Stimulated activated CD8-positive, alpha-beta memory T cell treated with anti-CD3 and anti-CD28 coated beads, Interleukin-4, amount 100 ng/mL, for 48 hours (primary cell): ENCODE data around the gene DLGAP1.

ENCODE experiments used
- DNase-seq: peaks from one replicate; pipeline ENCODE4 v3.0.0-alpha.2; 2020

DLGAP1 gene

DNA sequence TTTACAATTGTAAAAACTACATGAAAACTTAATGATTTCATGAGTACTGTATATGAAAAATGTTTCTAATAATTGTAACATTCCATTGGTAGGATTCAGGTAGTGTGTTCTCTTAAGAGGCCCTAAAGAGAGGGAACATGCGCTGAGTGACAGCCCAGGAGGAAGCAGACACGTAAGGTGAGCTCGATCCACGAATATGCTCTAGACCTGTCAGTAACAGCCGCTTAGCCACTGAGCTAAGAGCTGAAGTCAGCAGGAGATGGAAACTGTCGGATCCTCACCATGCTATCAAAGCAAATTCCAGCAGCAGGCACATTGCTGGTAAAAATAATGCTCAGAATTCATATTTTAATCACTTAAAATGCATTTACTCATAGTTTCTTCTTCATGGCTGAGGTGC is 658.7 kb downstream of the DLGAP1 start:
- no peak for DNase-seq

DNA sequence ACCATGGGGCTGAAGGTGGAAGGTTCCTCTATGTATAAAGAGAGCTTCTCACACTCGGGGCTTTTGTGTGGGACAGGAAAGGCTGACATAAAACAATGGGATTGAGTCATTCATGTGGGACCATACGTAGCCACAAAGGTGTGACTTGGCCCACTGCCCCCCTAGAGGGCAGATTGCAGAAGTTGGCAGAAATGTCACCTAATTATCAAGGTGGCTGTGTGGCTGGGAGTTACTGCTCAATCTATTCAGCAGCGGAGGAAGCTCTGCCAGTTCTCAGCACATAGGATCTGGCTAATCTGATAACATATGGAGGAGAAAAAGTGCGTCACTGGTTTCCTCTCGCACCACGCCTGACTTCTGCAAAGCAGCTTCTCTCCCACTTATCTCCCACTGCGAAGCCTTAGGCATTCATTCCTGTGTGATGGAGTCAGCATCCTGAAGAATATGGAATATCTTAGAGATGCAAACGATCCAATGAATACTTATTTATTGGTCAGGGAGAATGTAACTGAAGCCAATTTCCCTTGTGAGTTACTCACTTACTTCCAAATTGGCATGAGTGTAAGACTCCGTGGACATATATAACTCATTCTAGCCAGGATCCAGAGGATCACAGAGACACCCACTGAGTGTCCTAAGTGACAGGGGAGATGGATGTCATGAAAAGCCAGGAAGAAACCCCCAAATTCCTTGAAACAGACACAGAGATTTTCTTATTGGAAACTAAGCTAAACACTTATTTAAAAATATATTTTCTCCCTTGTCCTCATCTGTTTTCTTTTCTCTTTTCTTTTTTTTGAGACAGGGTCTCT is 660.4 kb downstream of the DLGAP1 start:
- DNase-seq: no peak

DNA sequence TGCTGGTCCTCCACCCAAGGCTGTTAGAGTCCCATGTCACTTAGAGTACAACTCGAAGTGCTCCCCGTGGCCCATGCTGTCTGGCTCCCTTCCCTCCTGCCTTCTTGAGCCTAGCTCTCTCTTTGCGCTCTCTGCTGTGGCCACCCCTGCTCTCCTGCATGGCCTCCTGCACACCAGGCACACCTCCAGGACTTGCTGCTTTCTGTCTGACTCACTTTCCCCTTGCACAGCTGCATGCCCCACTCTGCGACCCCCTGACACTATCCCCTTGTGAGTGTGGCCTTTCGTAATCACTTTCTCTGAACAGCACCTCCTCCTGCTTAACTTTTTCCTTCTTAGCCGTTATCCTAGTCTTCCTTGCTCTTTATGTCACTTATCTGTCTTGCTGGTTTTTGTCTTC is 661.6 kb downstream of the DLGAP1 start:
- DNase-seq: no peak

DNA sequence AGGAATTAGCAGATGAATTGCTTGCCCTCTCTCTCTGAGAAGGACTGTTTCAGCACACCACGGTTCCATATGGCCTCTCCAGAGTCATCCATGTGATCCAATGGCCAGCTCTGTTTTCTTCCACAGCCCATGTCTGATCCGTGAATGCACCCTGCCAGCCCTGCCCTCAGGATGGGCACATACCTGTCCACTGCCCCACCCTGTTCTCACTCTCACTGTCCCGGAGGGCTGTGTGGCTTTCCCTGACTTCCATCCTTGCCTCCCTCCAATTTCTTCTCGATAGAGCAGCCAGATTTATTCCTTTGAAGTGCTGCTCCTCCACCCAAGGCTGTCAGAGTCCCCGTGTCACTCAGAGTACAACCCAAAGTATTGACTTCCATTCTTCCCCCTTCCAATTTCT is 662.0 kb downstream of the DLGAP1 start:
- DNase-seq: no peak

DNA sequence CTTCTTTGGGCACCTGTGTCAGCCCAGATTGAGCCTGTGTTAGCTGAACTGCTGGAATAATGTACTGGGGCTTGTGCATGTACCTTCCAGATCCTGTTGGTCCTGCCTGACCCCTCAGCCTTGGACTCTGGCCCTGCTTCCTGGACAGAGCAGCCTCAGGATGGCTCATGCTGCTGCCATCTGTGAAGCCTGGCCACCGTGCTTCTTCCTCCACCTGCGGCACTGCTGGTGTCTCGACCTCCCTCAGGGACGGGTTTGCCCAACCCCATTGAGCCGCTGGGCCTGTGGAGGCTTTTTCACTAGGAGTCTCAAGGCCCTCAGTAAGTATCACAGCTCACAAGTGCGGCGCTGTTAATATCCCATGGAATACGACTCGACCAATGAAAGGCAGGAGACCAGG is 662.4 kb downstream of the DLGAP1 start:
- DNase-seq: no peak

DNA sequence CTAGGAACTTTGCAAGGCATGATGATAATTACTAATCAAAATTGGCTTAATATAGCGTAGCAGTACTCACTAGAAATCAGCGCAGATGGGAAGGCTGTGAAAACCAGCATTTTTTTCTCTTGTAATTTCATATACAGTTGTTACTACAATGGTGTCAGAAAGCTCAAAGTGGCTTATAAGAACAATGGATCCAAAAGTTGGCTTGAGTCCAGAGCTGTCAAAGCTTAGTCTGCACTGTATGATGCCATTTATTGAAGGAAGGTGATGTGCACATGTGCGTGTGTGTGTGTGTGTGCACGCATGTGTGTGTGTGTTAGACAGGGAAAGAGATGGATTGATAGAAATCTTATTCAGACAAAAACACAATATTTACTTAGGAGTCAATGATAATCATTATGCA is 663.9 kb downstream of the DLGAP1 start:
- no peak for DNase-seq

DNA sequence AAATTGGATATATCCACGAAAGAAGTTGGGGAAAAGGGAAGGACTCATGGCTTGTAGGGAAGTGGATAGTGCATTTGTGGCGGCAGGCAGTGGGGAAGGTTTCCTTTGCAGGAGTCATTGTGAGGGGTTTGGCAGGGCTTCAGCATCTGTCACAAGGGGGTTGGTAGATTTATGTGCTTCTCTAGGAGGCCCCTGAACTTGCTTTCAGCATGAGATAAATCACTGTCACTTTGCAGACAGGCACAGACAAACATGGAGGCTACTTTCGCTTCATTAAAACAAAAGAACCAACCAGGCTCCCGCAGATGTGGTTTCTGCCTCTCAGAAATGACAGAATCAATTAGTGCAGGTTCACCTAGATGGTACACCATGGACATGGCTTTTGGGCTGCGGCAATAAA is 664.4 kb downstream of the DLGAP1 start:
- DNase-seq: no peak

DNA sequence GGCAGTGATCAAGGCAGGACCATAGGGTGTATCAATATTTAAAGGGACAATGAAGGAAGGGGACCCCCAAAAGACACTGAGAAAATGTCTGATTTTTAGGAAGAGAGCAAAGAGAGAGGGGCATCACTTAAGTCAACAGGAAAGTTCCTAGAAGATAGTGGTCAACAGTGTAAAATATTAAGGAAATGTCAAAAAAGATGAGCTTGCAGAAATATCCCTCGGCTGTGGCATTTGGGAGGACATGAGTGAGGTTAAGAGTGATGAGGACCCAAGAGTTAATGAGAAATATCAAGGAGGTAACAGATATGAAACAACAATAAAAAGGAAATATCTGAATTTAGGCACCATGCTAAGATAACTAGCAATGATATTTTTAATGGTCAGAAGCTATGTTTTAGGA is 665.6 kb downstream of the DLGAP1 start:
- DNase-seq: no peak

DNA sequence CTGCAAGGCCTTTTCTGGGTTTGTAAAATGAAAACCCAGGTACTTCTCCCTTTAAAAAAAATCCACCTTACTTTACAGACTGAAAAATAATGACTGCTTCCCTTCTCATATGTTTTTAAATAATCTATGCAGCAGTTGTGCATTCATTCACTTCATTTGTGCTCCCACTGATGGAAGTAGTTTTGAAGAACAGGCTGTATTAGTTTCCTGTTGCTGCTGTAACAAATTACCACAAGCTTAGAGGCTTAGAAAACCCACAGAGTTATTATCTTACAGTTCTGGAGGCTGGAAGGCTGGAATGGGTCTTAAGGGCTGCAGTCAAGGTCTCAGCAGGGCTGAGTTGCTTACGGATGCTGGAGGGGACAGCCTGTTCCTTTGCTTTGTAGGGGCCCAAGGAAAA is 670.2 kb downstream of the DLGAP1 start:
- DNase-seq: no peak

DNA sequence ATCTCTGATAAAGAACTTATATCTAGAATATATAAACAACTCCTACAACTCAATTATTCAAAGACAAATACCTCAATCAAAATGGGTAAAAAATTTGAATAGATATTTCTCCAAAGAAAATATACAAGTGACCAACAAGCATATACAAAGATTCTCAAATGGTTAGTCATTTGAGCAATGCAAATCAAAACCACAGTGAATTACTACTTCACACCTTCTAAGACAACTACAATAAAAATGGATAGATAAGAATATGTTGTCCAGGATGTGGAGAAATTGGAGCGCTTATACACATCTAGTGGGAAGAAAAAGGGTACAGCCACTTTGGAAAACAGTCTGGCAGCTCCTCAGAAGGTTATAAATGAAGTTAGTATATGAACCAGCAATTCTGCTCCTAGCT is 672.2 kb downstream of the DLGAP1 start:
- no peak for DNase-seq

DNA sequence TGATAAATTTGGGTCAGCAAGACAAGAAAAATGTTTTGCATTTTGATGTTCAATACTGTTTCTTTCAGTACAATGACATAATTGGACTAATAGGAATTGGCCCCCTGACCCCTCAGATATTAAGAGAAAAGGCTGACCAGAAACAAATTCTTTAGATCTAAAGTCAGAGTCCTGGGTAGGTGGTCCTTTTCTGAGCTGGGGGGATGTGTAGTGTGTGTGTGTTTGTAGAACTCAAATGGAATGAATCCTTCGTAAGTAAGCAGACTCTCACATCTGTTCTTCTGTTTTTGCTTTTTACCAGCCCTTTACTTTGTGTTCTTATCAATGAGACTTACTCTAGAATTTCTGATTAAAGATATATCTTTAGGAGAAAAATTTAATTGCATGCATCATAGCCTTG is 677.4 kb downstream of the DLGAP1 start:
- no peak for DNase-seq

DNA sequence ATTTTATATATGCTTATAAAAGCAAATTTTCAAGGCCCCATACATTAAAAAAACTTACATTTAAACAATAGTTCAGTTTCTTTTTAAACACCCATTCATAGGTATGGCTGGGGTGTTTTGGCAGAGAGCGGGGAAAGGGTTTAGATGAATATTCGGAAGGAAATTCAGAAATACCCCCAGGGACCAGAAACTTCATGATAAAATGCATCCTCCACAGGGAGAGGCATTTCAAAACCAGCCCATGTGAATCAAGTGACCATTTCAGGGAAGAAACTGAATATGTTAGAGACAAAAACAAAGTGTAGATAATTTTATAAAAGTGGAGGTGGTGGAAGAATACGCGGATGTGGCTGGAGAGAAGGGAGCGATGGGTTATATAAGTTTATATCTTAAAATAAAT is 678.0 kb downstream of the DLGAP1 start:
- no peak for DNase-seq

DNA sequence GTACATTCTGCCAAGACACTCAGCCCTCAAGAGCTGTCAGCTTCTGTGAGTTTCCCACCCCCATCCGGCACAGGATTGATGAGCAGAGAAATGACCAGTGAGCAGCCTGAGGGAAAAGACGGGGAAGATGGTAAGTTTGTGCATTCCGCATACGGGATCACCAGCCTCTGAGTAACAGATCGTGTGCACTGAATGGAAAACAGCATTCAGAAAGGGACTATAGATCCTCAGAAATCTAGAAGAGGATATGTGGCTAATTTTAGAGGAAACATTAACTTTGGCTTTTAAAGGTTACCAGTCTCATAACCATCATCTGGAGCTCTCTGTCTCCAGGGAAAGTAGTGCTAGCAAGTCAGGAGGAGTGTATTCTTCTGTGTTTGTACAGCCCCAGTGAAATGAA is 679.1 kb downstream of the DLGAP1 start:
- DNase-seq: no peak

DNA sequence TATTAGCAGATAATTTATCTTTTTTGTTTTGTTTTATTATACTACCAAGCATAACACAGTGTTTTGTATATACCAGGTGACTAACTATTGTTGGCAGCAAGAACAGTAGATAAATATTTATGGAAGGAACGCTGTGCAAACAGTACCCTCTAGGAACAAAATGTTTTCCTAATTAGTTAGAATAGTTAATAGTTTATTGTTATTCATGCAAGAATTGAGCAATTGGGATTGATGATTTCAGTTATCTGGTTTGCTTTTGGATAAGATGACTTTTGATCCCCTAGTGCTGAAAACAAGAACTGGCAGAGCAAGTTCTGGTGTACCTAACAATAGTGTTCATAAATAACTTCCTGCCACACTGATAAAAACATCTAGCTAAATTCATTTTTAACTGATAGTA is 681.8 kb downstream of the DLGAP1 start:
- DNase-seq: no peak

DNA sequence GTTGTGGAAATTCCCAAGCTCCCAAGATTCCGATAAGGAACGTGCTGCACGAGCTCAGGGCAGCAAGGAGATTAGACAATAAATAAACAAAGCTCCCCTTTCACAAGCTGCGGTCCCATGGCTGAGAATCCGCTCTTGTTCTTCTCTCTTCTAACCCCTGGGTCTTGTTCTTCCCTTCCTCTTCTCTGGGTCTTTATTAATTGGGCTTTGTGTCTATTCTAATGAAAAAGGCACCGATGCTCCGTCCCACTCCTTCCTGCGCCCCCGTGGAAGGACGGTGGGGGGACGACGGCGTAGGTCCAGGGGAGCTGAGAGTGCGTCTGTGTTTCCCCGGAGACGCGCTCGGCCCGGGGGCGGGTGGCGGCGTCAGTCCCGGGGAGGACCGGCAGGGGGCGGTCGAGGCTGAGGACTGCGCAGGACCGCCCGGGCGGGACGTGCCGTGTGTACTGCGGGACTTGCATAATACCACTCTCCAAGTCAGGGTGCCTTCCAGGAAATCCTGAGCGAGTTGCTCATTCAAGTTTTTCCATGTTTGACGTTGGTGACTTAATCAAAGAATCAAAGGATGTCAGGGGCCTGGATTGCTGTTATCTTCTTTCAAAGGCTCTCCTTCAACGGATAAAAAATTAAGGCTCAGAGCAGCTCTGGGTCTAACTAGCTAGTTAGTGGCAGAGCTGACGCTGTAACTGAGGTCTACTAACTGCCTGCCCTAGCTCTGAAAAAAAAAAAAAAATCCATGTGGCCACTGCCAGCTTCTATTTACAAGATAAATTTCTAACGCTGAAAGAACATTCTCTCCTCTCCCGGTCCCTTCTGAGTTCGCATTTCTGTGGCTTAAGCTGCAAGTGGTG is 683.8 kb downstream of the DLGAP1 start:
- DNase-seq: peak; percentile 93

DNA sequence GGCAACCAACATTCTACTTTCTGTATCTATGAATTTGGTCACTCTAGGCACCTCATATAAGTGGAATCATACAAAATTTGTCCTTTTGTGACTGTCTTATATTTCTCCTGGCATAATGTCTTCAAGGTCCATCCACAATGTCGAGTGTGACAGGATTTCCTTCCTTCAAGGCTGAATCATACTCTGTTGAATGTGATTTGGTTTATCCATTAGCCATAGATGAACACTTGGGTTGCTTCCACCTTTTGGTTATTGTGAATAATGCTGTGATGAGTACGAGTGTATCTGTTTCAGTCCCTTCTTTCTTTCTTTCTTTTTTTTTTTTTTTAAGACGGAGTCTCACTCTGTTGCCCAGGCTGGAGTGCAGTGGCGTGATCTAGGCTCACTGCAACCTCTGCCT is 693.8 kb downstream of the DLGAP1 start:
- no peak for DNase-seq

DNA sequence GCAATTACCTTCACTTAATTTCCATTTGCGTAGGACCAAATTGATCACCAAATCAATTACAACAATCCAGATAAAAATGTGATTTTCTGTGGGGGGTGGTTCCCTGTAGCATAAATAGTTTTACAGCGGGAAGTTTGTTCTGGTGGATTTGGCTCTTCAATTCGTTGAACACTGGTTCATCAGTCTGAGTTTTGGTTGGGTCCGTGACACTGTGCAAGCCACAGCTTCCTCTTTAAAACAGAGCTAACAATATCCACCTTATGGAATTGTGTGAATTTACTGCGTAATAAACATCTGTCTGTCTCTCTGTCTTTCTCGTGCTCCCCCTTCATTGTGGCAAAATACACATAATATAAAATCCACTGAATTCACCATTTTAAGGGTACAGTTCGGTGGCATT is 694.4 kb downstream of the DLGAP1 start:
- no peak for DNase-seq

DNA sequence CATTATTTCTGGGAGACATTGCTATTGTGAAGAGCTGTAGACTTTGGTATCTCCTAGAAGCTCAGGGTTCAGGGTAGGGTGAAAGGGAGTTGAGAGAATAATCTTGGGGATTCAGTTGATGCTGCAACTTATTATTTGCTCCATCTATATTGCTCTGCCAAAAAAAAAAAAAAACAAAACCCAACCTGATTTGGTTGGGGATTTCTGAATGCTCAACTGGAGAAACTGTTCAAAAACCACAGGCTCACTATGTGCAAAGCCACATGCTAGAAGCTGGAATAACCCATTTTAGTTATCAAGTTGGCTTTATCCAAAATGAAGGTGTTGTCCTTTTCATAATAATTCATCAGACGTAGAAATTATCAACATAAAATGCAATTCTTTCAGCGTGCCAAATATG is 696.0 kb downstream of the DLGAP1 start:
- no peak for DNase-seq

DNA sequence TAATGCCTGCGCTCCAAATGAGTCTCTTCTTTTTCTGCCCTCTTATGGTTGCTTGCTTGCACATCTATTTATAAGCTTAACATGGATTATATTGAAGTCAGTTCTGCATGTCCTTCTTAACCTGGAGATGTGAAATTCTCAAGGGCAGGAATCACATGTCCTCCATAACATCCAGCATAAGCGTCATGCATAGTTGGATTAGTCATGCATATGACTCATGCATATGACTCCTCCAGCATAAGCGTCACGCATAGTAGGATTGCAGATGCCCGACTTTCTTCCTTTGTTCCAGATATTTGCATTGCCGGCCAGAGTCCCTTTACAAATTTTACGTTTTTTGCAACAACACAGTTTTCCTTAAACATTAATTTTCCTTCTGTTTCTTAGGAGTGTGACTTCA is 696.6 kb downstream of the DLGAP1 start:
- DNase-seq: no peak

DNA sequence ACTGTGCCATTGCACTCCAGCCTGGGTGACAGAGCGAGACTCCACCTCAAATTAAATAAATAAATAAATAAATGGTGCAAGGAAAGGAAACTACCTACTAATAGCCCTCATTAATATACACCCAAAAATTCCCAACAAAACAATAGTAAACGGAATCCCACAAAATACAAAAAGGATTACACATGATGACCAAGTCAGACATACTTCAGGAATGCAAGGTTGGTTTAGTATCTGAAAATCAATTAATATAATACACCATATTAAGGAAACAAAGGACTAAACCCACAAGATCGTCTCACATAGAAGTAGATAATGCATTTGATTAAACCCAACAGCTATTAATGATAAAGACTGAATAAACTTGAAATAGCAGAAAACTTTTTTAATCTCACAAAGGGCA is 697.7 kb downstream of the DLGAP1 start:
- no peak for DNase-seq

DNA sequence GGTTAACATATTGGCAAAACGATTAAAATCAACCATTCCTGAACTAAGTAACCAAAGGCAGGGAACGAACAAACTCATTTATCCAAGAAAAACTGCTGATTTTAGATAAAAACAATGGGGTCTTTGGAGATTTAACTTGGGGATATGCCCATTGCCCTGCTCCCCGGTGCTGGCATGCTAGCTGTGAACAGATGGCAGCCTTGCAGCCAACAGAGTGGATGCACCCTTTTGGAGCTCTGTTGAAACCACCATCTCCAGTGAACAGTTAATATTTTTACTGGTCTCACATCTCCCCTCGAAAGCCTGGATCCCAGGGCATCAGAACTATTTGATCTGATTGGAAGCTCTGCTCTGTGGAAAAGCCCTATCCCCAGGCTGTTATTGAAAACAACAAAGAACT is 702.0 kb downstream of the DLGAP1 start:
- no peak for DNase-seq

DNA sequence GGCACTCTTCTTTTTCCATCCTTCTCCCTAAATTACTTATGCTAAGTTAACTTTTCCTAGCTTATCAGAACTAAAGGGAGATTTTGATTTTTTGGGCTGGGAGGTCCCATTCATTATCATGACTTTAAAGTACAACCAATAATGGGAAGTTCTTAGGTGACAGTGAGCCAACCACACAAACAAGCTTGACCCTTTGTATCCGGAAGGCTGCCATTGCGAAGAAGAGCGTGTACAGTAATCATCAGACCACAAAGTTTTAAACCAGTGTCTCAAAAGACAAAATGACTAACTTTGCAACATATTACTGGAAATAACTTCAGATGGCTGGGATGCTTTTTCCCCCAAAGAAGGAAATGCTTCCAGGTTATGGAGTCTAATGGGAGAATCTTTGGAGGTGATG is 707.0 kb downstream of the DLGAP1 start:
- no peak for DNase-seq

DNA sequence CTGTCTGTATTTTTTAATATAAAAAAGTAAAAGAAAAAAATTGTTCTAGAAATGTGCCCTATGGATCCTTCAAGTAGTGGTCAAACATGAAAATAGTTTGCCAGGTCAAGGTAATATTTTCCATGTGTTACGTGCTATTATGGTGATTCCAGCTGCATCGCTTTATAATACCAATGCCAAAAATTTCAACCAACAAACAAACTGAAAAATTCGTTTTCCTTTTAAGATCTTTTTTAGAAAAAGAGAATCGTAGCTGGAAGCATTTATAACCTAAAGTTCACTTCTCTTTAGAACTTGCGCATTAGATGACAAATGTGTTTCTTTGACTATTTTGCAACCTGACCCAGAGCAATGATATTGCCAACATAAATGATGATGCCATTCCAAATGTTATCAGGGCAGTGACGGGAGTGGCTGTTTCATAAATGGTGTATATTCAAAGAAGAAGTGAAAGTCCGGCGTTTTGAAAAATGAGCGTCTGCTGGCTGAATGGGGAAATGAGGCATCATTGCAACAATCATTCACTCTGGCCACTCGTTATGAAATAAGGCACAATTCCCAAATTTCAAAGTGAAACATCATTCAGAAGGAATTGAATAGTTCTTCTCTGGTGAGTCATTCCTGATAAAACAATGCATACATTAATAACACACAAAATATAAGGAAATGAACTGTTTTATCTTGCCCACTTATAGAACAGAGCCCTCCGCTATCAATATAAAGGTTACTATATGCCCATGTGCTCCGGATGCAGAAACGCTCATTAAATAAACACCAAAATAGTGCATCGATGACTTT is 707.7 kb downstream of the DLGAP1 start:
- no peak for DNase-seq

DNA sequence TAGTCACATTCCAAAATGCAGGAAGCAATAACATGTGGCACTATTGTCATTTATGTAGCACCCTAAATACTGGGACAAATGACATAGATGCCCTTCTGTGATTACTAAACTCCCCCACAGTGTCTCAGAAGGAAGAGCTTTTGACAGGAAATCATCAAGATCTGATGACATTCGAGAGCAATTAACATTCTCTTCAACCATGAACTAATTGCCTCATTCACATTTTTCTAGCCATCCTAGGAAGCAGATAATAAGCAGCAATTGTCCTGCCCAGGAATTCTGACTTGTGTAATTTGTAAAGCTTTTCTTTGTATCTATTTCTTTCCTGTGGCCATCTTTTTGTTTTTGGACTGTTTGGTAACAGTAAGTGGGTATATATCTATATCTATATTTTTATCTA is 712.6 kb downstream of the DLGAP1 start:
- DNase-seq: no peak
